H1 (cell line): Measurements from ENCODE around the gene RTF2. TPM values are rescaled to one million over a fixed set of nuclear protein-coding genes. Genes with fewer than 3 reads are reported as not detected.

Experiments used
- polyA plus RNA-seq, 7 experiments: library from polyadenylated mRNA; depleted of rRNA in 3 of 7; stranded (reverse) in 5 of 7; unstranded in 2 of 7; fragments of >200 nt in 5 of 7; fragments of 200-250 nt in 2 of 7; gene quantifications; 1 replicate in 5 of 7; 2 replicates in 1 of 7; 4 replicates in 1 of 7; pipeline versions ENCODE4 v1.2.1 to v1.2.3, GENCODE V29; 2011 to 2013; ENCODE audit warnings: missing spikeins in 2 of 7, mixed read lengths in 2 of 7
- total RNA-seq: library from RNA; stranded (reverse); fragmentation: NEBNext Ultra II Directional; extraction: Animal tissue kit (Norgen Biotek cat#: 25700); gene quantifications from 2 replicates; pipeline ENCODE4 v1.2.1, GENCODE V29; 2021
- TF ChIP-seq, protein P1 (sequence below): fragments of 300-600 bp; sonication (generic); IDR thresholded peaks from 2 replicates; pipeline ENCODE4 v1.7.1; 2012; ENCODE audit warnings: low read length, moderate library complexity, mild to moderate bottlenecking, inconsistent platforms; ENCODE audit not compliant: insufficient replicate concordance

RTF2 gene
- total and polyA plus RNA-seq, 2 of the 8 experiments (the other 6 are each of a cell fraction or from before 2014, with no cell fraction given), result 33.9 to 51.2 TPM

DNA sequence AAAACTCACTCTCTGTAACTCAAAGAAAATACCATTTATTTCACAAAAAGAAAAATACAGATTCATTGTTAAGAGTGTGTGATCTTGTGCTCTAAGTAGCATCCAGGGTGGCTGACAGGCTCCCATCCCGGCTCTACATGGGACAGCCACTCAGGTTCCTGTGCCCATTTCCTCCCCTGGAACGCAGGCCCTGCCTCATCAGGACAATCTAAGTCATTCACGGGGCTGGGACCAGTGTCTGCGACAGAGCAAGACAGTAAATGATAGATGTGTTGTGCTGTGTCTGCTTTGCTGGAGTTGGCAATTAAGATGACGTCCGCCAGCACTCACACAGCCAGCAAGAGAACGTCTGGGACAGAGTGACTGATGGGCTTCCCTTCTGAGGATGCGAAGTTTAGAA, 49.2 kb downstream of the RTF2 start (continued):
- TF ChIP-seq, protein P1, sequence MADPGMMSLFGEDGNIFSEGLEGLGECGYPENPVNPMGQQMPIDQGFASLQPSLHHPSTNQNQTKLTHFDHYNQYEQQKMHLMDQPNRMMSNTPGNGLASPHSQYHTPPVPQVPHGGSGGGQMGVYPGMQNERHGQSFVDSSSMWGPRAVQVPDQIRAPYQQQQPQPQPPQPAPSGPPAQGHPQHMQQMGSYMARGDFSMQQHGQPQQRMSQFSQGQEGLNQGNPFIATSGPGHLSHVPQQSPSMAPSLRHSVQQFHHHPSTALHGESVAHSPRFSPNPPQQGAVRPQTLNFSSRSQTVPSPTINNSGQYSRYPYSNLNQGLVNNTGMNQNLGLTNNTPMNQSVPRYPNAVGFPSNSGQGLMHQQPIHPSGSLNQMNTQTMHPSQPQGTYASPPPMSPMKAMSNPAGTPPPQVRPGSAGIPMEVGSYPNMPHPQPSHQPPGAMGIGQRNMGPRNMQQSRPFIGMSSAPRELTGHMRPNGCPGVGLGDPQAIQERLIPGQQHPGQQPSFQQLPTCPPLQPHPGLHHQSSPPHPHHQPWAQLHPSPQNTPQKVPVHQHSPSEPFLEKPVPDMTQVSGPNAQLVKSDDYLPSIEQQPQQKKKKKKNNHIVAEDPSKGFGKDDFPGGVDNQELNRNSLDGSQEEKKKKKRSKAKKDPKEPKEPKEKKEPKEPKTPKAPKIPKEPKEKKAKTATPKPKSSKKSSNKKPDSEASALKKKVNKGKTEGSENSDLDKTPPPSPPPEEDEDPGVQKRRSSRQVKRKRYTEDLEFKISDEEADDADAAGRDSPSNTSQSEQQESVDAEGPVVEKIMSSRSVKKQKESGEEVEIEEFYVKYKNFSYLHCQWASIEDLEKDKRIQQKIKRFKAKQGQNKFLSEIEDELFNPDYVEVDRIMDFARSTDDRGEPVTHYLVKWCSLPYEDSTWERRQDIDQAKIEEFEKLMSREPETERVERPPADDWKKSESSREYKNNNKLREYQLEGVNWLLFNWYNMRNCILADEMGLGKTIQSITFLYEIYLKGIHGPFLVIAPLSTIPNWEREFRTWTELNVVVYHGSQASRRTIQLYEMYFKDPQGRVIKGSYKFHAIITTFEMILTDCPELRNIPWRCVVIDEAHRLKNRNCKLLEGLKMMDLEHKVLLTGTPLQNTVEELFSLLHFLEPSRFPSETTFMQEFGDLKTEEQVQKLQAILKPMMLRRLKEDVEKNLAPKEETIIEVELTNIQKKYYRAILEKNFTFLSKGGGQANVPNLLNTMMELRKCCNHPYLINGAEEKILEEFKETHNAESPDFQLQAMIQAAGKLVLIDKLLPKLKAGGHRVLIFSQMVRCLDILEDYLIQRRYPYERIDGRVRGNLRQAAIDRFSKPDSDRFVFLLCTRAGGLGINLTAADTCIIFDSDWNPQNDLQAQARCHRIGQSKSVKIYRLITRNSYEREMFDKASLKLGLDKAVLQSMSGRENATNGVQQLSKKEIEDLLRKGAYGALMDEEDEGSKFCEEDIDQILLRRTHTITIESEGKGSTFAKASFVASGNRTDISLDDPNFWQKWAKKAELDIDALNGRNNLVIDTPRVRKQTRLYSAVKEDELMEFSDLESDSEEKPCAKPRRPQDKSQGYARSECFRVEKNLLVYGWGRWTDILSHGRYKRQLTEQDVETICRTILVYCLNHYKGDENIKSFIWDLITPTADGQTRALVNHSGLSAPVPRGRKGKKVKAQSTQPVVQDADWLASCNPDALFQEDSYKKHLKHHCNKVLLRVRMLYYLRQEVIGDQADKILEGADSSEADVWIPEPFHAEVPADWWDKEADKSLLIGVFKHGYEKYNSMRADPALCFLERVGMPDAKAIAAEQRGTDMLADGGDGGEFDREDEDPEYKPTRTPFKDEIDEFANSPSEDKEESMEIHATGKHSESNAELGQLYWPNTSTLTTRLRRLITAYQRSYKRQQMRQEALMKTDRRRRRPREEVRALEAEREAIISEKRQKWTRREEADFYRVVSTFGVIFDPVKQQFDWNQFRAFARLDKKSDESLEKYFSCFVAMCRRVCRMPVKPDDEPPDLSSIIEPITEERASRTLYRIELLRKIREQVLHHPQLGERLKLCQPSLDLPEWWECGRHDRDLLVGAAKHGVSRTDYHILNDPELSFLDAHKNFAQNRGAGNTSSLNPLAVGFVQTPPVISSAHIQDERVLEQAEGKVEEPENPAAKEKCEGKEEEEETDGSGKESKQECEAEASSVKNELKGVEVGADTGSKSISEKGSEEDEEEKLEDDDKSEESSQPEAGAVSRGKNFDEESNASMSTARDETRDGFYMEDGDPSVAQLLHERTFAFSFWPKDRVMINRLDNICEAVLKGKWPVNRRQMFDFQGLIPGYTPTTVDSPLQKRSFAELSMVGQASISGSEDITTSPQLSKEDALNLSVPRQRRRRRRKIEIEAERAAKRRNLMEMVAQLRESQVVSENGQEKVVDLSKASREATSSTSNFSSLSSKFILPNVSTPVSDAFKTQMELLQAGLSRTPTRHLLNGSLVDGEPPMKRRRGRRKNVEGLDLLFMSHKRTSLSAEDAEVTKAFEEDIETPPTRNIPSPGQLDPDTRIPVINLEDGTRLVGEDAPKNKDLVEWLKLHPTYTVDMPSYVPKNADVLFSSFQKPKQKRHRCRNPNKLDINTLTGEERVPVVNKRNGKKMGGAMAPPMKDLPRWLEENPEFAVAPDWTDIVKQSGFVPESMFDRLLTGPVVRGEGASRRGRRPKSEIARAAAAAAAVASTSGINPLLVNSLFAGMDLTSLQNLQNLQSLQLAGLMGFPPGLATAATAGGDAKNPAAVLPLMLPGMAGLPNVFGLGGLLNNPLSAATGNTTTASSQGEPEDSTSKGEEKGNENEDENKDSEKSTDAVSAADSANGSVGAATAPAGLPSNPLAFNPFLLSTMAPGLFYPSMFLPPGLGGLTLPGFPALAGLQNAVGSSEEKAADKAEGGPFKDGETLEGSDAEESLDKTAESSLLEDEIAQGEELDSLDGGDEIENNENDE, result no peak
